Loucy (cell line): ENCODE measurements around the gene KIAA0753.

Source experiments
- H2AFZ ChIP-seq: fragments of 200-600 bp; sonication (generic); 2 replicates; pipeline ENCODE4 v1.6.0; 2016; ENCODE audit warnings: antibody characterized with exemption, mild to moderate bottlenecking, low read length, moderate library complexity
- H3F3A ChIP-seq: fragments of 200-600 bp; 2 replicates; pipeline ENCODE4 v1.6.0; 2016; ENCODE audit warnings: antibody characterized with exemption, low read depth, mild to moderate bottlenecking
- H3K27me3 ChIP-seq: fragments of 200-600 bp; sonication (generic); 2 replicates; pipeline ENCODE4 v1.6.1; 2014; ENCODE audit warnings: low read length, mild to moderate bottlenecking; ENCODE audit not compliant: insufficient read depth, poor library complexity, severe bottlenecking
- H3K36me3 ChIP-seq: fragments of 200-600 bp; sonication (generic); 2 replicates; pipeline ENCODE4 v1.6.1; 2016; ENCODE audit warnings: low read length; ENCODE audit not compliant: insufficient read depth
- H3K4me1 ChIP-seq: fragments of 200-600 bp; sonication (generic); 2 replicates; pipeline ENCODE4 v1.5.1; 2014; ENCODE audit warnings: low read length, mild to moderate bottlenecking; ENCODE audit not compliant: insufficient read depth, poor library complexity, severe bottlenecking
- H3K4me2 ChIP-seq: fragments of 200-600 bp; sonication (generic); 2 replicates; pipeline ENCODE4 v1.6.0; 2014; ENCODE audit warnings: antibody characterized with exemption, low read length, low read depth, mild to moderate bottlenecking; ENCODE audit not compliant: poor library complexity, severe bottlenecking
- H3K4me3 ChIP-seq: fragments of 200-600 bp; sonication (generic); 2 replicates; pipeline ENCODE4 v1.5.1; 2014; ENCODE audit warnings: low read length, mild to moderate bottlenecking, mixed read lengths; ENCODE audit not compliant: poor library complexity, severe bottlenecking
- H3K79me2 ChIP-seq: fragments of 200-600 bp; sonication (generic); 2 replicates; pipeline ENCODE4 v1.6.1; 2014; ENCODE audit warnings: low read length; ENCODE audit not compliant: insufficient read depth
- H3K9ac ChIP-seq: fragments of 200-600 bp; sonication (generic); 2 replicates; pipeline ENCODE4 v1.6.0; 2014; ENCODE audit warnings: mild to moderate bottlenecking, low read depth, low read length, moderate library complexity; ENCODE audit not compliant: poor library complexity, severe bottlenecking
- H3K9me2 ChIP-seq: fragments of 200-600 bp; sonication (generic); replicated peaks from 2 replicates; pipeline ENCODE4 v1.6.1; 2016; ENCODE audit warnings: low read depth, low read length, mixed read lengths
- H3K9me3 ChIP-seq: fragments of 200-600 bp; sonication (generic); 2 replicates; pipeline ENCODE4 v1.6.1; 2014; ENCODE audit warnings: mild to moderate bottlenecking, antibody characterized with exemption, low read length, low read depth; ENCODE audit not compliant: insufficient read depth
- H4K20me1 ChIP-seq: fragments of 200-600 bp; sonication (generic); 2 replicates; pipeline ENCODE4 v1.6.0; 2014; ENCODE audit warnings: antibody characterized with exemption, low read length, mild to moderate bottlenecking; ENCODE audit not compliant: insufficient read depth, poor library complexity, severe bottlenecking
- EZH2phosphoT487 ChIP-seq: fragments of 200-600 bp; IDR thresholded peaks from 2 replicates; pipeline ENCODE4 v1.6.1; 2018; ENCODE audit warnings: antibody characterized with exemption, mild to moderate bottlenecking, moderate library complexity, borderline replicate concordance
- TF ChIP-seq, protein P1 (sequence below): fragments of 200-600 bp; sonication (generic); conservative IDR thresholded peaks from 2 replicates; pipeline ENCODE4 v1.5.1; 2014; ENCODE audit warnings: mild to moderate bottlenecking, antibody characterized with exemption, low read length

The KIAA0753 gene

DNA sequence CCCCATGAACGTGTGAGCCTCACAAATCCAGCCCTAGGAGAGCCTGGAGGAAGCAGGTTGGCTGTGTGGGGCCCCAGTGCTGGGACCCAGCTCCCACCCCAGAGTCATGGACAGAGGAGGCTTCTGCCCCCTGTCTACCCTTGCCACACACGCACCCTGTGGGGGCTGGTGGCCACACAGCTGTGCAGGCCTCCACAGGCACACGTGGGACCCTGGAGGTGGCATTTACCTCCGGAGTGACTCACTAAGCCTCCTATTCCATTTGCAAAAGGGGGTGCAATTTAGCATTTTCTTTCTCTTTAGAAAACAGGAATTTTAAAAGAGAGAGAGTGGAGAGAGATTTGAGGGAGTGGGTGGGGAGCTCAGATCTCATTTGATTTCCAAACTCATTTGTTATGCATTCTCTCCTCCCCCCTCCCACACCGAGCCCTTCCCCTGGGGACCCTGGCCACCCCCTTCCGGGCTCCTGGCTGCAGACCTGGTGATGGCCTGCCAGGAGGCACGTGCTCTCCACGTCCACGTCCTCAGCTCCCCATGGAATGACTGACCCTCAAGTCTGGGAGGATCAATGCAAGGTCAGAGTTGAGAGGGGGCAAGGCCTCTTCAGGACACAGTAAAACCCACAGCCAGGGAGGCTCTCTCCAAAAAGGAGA is 91.0 kb downstream of the KIAA0753 start:
- no peak overlapping the region for H3K4me3 ChIP-seq
- H4K20me1 ChIP-seq: no peaks in the 10 kb centered on the region
- H3K36me3 ChIP-seq: no peaks in the 10 kb centered on the region
- no peaks in the 10 kb centered on the region for H3K27me3 ChIP-seq
- no peaks in the 10 kb centered on the region for H3K79me2 ChIP-seq
- H3K9me3 ChIP-seq: no peaks in the 10 kb centered on the region
- H3K4me1 ChIP-seq: no peaks in the 10 kb centered on the region
- no peaks in the 10 kb centered on the region for H3F3A ChIP-seq
- no peak overlapping the region for H3K9ac ChIP-seq
- no peak overlapping the region for H3K4me2 ChIP-seq
- TF ChIP-seq, protein P1, sequence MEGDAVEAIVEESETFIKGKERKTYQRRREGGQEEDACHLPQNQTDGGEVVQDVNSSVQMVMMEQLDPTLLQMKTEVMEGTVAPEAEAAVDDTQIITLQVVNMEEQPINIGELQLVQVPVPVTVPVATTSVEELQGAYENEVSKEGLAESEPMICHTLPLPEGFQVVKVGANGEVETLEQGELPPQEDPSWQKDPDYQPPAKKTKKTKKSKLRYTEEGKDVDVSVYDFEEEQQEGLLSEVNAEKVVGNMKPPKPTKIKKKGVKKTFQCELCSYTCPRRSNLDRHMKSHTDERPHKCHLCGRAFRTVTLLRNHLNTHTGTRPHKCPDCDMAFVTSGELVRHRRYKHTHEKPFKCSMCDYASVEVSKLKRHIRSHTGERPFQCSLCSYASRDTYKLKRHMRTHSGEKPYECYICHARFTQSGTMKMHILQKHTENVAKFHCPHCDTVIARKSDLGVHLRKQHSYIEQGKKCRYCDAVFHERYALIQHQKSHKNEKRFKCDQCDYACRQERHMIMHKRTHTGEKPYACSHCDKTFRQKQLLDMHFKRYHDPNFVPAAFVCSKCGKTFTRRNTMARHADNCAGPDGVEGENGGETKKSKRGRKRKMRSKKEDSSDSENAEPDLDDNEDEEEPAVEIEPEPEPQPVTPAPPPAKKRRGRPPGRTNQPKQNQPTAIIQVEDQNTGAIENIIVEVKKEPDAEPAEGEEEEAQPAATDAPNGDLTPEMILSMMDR: no peak; the same call in 1 of the 2 replicates
- no peak for TF ChIP-seq EZH2phosphoT487
- H2AFZ ChIP-seq: no peak overlapping the region
- no peaks in the 10 kb centered on the region for H3K9me2 ChIP-seq

DNA sequence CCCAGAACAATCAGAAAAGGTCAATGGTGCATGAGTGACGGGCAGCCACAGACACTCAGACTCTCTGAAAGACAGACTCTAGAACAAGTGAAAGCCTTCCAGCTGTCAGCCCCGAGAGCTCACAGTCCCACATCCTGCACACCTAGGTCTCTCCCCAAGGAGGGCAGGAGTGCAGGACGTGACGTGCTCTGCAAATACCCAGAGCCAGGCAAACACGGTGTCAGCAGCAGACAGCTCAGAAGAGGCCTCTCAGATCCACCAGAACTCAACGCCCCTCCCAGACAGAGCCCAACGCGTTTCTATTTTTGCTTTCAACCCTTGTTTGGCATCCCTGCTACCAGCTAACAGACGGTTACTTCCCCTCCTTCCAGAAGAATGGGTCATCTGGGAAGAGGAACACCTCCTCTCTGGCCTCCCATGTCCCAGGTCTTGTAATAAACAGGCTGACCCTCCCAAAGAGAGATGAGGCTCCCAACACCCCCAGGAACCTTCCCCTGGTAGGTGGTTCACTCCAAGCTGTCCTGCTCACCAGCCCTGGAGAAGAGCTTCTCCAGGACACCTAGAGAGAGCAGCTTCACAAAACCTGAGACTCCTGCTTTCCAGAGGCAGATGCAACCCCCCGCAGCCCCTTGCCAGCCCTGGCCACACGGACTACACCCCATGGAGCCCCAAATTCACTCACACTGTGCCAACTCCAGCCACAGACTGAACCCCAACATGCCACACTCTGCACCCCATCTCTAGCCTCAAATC is 91.8 kb downstream of the KIAA0753 start:
- Histone ChIP-seq H3K79me2 (no peaks in the 10 kb centered on the region), H3K4me1 (no peaks in the 10 kb centered on the region), H3K9me3 (no peaks in the 10 kb centered on the region), H3K4me2 (no peak overlapping the region), H2AFZ (no peak overlapping the region; the same call in 1 of the 2 replicates), H3K27me3 (no peaks in the 10 kb centered on the region), H3K9me2 (no peaks in the 10 kb centered on the region), H3K36me3 (no peaks in the 10 kb centered on the region), H3K4me3 (no peak overlapping the region), H3F3A (no peaks in the 10 kb centered on the region), H3K9ac (no peak overlapping the region), H4K20me1 (no peaks in the 10 kb centered on the region)
- no peak for TF ChIP-seq EZH2phosphoT487
- TF ChIP-seq, protein P1: no peak

DNA sequence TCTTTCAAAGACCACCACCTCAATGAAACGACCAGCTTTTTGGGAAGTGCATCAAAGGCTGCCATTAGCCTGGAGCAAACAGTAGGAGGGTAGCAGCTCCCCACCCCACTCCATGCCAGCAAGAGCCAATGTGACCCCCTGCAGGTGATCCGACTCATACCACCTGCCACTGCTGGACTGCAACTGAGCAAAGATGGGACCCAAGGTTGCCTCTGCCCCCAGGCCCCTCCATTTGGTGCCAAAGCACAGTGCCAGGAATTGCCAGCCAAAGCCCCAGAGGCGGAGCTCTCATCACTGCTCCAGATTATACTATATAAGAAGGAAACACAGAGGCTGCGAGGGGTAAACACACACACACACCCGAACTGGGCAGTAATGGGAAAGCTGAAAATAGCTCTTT is 92.5 kb downstream of the KIAA0753 start:
- no peaks in the 10 kb centered on the region for H3K36me3 ChIP-seq
- H3K27me3 ChIP-seq: no peaks in the 10 kb centered on the region
- H3K4me3 ChIP-seq: no peak overlapping the region
- H3K9me2 ChIP-seq: no peaks in the 10 kb centered on the region
- H2AFZ ChIP-seq: no peak overlapping the region; the same call in 1 of the 2 replicates
- TF ChIP-seq, protein P1: no peak
- no peak for TF ChIP-seq EZH2phosphoT487
- no peak overlapping the region for H3K4me2 ChIP-seq
- no peaks in the 10 kb centered on the region for H3K9me3 ChIP-seq
- H3K4me1 ChIP-seq: no peaks in the 10 kb centered on the region
- no peaks in the 10 kb centered on the region for H3F3A ChIP-seq
- no peaks in the 10 kb centered on the region for H3K79me2 ChIP-seq
- H3K9ac ChIP-seq: no peak overlapping the region
- no peaks in the 10 kb centered on the region for H4K20me1 ChIP-seq
